HG03442 (cell line): Measurements from ENCODE around the gene MIS12.

ENCODE experiments used
- ATAC-seq: cut with Tn5 transposase; IDR thresholded peaks from one replicate; pipeline ENCODE4 v1.9.1; 2021; ENCODE audit warnings: mild to moderate bottlenecking, moderate library complexity; ENCODE audit not compliant: unreplicated experiment

Gene MIS12

GRCh38 chr17:5486206-5487124 lies at the start of gene MIS12:
TSS of gene MIS12 (plus strand) at chr17:5486566. CDS start at chr17:5488863, 2,297 bp downstream.
- peak; percentile 76 for ATAC-seq

DNA sequence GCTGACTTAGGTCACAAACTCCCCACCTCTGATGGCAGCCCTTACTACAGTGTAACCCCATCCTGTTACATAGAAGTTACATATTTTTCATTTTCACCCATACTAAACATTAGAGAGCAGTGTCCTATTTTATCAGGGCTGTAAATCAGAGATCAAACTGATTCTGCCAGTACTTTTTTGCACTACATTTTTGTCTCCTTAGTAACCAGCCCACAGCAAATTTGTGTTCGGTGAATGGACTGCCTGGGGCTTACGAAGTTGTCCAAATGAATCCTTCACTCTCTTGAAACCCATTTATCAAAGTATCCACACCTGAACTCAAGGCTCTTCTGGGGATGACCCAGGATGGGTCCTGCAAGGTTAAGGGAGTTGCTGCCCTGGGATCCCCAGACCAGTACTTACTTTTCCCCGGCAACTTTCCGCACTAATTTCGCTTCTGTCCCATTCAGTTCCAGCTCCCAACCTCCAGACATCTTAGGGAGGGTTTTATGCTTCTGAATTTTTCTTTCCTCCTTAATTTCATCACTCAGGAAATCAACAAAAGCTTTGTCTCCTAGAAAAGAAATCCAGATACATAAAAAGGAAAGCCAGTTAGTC lies 48.5 kb upstream of the MIS12 start:
- ATAC-seq: no peak

GRCh38 chr17:5438716-5439445 lies 47.5 kb upstream of the MIS12 start, which contains the start of gene C1QBP:
TSS of gene C1QBP (minus strand) at chr17:5439155. CDS start at chr17:5439073, 82 bp downstream.
- ATAC-seq: peak; percentile 88

DNA sequence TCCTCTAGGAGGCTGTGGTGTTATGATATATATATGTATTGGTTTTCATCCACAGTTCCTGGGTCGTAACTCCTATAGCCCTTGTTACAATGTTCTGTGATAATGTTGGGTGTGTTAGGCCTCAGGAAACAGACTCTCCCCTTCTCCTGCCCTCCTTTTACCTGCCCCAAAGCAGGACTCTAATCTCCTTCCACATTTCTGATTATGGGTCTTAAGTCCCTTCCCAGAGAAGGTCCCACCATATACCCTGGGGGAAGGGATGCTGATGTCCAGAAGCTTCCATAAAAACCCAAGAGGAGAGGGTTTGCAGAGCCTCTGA lies 47.0 kb upstream of the MIS12 start:
- no peak for ATAC-seq

GRCh38 chr17:5443728-5444127 lies 42.6 kb upstream of the MIS12 start:
- no peak for ATAC-seq

- no peak for ATAC-seq
These were observed 42.2 kb upstream of the MIS12 start for GRCh38 chr17:5444209-5444608.

DNA sequence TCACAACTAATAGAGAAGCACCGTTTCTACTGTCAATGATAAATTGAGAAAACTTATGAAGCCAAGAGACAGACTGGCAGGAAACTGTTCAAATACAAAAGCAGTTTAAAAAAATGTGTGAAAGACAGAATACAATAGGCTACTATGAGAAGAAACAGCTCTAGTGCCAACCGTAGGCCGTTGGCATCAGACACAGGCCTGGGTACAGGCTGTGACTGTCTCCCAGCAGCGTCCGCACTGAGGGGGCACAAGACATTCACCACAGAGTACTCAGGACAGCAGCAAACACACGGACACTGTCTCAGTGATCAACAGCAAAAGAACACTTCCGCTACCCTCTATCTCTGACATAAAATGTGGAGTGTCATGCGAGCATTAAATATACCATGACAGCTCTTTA lies 39.6 kb upstream of the MIS12 start:
- ATAC-seq: no peak

GRCh38 chr17:5464717-5465507 lies 21.5 kb upstream of the MIS12 start:
- no peak for ATAC-seq

DNA sequence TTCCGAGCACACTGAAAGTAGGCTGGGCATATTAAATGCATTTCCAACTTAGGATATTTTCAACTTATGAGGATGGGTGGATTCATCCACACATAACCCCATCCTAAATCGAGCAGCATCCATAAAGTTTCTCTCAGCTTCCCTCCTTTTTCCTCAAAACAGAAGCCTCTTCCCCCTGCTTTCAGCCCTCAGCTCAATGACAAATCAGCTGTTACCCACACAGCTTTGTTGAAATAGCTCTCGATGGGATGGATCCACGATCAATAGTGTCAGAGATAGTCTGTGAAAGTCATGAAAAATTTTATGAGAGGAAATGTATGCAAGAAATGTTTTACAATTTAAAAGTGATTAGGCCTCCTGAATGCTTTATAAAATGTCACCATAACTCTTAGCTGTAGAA lies 20.1 kb upstream of the MIS12 start:
- no peak for ATAC-seq

GRCh38 chr17:5467416-5467815 lies 18.9 kb upstream of the MIS12 start:
- no peak for ATAC-seq

DNA sequence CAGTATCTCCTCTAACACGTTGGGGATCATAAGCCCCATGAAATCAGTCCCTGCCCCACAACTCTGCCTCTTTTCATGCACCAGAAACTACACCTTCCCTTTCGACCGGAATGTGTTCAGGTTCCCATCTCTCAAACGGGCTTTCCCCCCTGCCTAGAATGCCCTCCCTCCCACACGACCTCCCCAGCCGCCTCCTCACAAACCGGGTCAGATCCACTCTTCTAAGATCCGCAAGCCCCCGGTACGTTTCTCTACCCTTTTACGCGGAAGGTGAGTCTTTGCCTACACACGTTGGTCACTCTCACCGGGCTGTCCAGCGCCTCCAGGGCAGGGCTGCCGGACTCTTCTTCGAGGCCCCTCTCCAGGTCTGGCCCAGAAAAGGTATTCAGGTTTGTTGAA lies 18.3 kb upstream of the MIS12 start:
- ATAC-seq: no peak

DNA sequence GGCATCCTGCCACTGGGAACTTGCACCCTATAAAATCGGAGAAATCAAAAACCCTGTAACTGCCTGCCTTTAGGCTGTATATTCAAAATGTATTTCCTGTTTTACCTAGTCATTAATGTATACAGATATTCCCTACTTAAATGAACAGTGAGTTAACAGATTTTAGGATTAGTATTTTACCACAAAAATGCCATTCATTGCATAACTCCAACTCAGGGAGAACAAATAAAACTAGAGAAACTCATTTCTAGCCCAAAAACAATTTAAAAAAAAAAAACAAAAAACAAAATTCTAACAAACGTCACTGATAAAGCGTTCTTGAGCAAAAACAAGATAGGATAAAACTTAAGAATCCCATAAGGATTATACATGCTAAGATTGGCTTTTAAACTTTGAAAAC lies 13.9 kb upstream of the MIS12 start:
- no peak for ATAC-seq

DNA sequence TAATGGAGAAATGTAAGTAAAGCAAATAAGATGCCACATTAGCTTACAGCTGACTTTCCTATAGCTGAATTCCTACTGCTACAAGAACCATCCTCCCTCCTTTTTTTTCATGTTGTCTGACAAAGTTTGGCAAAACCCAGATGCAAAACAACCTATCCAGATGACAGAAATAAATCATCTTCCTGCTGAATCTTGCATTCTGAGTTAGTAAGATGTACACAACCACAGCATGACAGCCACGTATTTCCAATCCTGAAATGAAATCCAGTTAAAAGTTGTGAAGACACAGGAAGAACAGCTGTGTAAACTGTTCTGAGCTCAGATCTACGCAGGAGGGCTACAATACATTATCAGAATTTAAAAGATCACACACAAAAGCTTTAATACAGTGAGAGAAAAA lies 12.5 kb upstream of the MIS12 start:
- ATAC-seq: no peak

DNA sequence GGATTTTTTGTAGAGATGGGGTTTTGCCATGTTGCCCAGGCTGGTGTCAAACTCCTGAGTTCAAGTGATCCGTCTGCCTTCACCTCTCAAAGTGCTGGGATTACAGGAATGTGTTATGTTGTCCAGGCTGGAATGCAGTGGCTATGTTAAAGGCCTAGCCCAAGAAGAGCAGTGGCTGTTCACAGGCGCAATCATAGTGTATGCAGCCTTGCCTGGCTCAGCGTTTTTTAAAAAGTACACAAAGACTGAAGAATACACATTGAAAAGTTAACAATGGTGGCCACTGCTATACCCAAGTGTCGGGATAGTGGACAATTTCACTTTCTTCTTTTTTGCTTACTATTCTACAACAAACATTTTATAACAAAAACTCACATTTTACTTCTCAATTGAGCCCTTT lies 7.4 kb upstream of the MIS12 start:
- ATAC-seq: no peak

GRCh38 chr17:5480962-5481361 lies 5.4 kb upstream of the MIS12 start:
- ATAC-seq: no peak

GRCh38 chr17:5481451-5481850 lies 4.9 kb upstream of the MIS12 start:
- no peak for ATAC-seq

DNA sequence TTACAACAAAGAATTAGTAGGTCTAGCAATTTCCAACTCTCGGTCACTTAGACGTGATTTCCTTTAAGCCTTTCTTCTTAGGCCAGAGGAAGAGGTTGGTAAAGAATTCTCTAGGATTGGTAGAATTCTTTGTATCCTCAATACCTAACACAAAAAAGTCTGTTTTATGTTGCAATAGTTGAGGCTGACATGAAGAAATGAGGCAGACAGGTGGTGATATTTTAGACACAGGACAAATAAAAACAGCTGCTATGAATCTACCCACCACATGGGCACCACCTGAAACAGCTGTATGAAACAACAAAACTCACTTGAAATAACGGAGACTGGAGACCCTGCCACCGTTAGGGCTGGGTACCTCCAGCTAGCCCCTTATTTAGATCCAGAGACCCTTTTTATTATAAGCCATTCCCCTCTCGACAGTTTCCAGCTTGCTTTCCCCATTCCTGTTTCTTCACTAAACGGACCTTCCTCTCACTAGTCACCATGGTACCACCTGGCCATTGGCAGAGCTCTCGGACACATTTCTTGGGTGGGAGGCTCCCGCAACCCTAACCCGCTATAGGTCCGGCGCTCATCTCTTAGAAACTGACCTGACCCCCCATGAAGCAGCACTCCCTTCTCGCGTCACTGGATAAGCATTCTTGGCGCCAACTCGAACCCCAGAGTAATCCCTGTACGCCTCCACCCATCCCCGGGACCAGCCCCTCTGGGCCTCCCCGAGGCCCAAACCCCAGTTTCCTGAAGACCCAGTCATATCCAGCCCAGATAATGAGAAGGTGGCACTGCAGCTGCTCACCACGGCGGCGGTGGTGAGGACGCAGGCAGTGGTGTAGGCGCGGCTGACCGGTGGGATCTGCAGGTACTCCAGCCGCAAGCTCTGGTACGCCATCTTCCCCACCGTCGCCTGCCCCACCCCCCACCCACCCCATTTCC lies 828 bp upstream of the MIS12 start, which contains the start of gene DERL2:
DERL2 (minus strand) TSS at position 909 of the 936 bp plus-strand sequence; CDS start at position 892, 17 bp downstream.
- peak; percentile 30 for ATAC-seq

DNA sequence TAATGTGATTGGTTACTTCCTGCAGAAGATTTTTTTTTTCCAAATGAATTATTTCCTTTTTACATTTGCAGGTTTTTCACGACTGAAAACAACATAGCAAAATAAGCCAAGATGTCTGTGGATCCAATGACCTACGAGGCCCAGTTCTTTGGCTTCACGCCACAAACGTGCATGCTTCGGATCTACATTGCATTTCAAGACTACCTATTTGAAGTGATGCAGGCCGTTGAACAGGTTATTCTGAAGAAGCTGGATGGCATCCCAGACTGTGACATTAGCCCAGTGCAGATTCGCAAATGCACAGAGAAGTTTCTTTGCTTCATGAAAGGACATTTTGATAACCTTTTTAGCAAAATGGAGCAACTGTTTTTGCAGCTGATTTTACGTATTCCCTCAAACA lies 2.4 kb downstream of the MIS12 start:
- no peak for ATAC-seq

DNA sequence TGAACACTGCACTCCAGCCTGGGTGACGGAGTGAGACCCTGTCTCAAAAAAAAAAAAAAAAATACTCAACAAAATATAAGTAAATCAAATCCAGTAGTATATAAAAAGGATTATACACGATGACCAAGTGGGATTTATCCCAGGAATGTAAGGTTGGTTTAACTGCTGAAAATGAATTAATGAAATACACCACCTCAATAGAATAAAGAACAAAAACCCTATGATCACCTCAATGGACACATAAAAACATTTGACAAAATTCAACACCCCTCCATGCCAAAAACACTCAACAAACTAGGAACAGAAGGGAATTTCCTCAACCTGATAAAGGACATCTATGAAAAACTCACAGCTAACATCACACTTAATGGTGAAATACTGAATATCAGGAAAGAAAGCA lies 6.6 kb downstream of the MIS12 start:
- no peak for ATAC-seq
